Measurements from ENCODE around the gene CHMP3.
"Not testable (repeated sequence)": the region's sequence is repeated elsewhere in the genome, so short reads cannot be mapped to it uniquely, and the experiment has no call there.

The CHMP3 gene

GRCh38 chr2:86549963-86550725 lies 13.1 kb downstream of the CHMP3 start:
- not testable (repeated sequence) for H3K36me3 ChIP-seq (ENCODE audit: control insufficient read depth, insufficient read depth, low read length); H3K27me3 ChIP-seq (ENCODE audit: control insufficient read depth, insufficient read depth, low read length); H3K9ac ChIP-seq (ENCODE audit: low read length); H3K4me1 ChIP-seq (ENCODE audit: control insufficient read depth, insufficient read depth, low read length); H3K27ac ChIP-seq (ENCODE audit: low read depth, low read length); H3K4me3 ChIP-seq (ENCODE audit: low read depth, low read length)
- peaks cover 69% of the 10 kb centered on the region for H3K9me3 ChIP-seq (ENCODE audit: control insufficient read depth, insufficient read depth, low read depth, low read length)

GRCh38 chr2:86549440-86549839 lies 13.8 kb downstream of the CHMP3 start:
- not testable (repeated sequence) for H3K27ac ChIP-seq (ENCODE audit: low read depth, low read length); H3K4me3 ChIP-seq (ENCODE audit: low read depth, low read length); H3K27me3 ChIP-seq (ENCODE audit: control insufficient read depth, insufficient read depth, low read length); H3K9ac ChIP-seq (ENCODE audit: low read length); H3K36me3 ChIP-seq (ENCODE audit: control insufficient read depth, insufficient read depth, low read length); H3K4me1 ChIP-seq (ENCODE audit: control insufficient read depth, insufficient read depth, low read length)
- H3K9me3 ChIP-seq (ENCODE audit: control insufficient read depth, insufficient read depth, low read depth, low read length) = peaks cover 71% of the 10 kb centered on the region

GRCh38 chr2:86548913-86549396 lies 14.3 kb downstream of the CHMP3 start:
- H3K4me1 ChIP-seq (ENCODE audit: control insufficient read depth, insufficient read depth, low read length); H3K9ac ChIP-seq (ENCODE audit: low read length); H3K36me3 ChIP-seq (ENCODE audit: control insufficient read depth, insufficient read depth, low read length); H3K4me3 ChIP-seq (ENCODE audit: low read depth, low read length); H3K27ac ChIP-seq (ENCODE audit: low read depth, low read length); H3K27me3 ChIP-seq (ENCODE audit: control insufficient read depth, insufficient read depth, low read length): not testable (repeated sequence)
- H3K9me3 ChIP-seq (ENCODE audit: control insufficient read depth, insufficient read depth, low read depth, low read length) = peaks cover 72% of the 10 kb centered on the region

- not testable (repeated sequence) for H3K4me3 ChIP-seq (ENCODE audit: low read depth, low read length); H3K27me3 ChIP-seq (ENCODE audit: control insufficient read depth, insufficient read depth, low read length); H3K9ac ChIP-seq (ENCODE audit: low read length); H3K4me1 ChIP-seq (ENCODE audit: control insufficient read depth, insufficient read depth, low read length); H3K27ac ChIP-seq (ENCODE audit: low read depth, low read length); H3K36me3 ChIP-seq (ENCODE audit: control insufficient read depth, insufficient read depth, low read length)
- H3K9me3 ChIP-seq (ENCODE audit: control insufficient read depth, insufficient read depth, low read depth, low read length) = peaks cover 74% of the 10 kb centered on the region
These were observed 14.9 kb downstream of the CHMP3 start for GRCh38 chr2:86548165-86548912.

GRCh38 chr2:86545296-86545924 lies 17.8 kb downstream of the CHMP3 start:
- H3K4me1 ChIP-seq (ENCODE audit: control insufficient read depth, insufficient read depth, low read length); H3K27ac ChIP-seq (ENCODE audit: low read depth, low read length); H3K27me3 ChIP-seq (ENCODE audit: control insufficient read depth, insufficient read depth, low read length); H3K4me3 ChIP-seq (ENCODE audit: low read depth, low read length); H3K36me3 ChIP-seq (ENCODE audit: control insufficient read depth, insufficient read depth, low read length); H3K9ac ChIP-seq (ENCODE audit: low read length): not testable (repeated sequence)
- peaks cover 70% of the 10 kb centered on the region for H3K9me3 ChIP-seq (ENCODE audit: control insufficient read depth, insufficient read depth, low read depth, low read length)

GRCh38 chr2:86544278-86545099 lies 18.8 kb downstream of the CHMP3 start:
- H3K9me3 ChIP-seq (ENCODE audit: control insufficient read depth, insufficient read depth, low read depth, low read length) = peaks cover 64% of the 10 kb centered on the region
- not testable (repeated sequence) for H3K36me3 ChIP-seq (ENCODE audit: control insufficient read depth, insufficient read depth, low read length)

GRCh38 chr2:86543793-86544192 lies 19.4 kb downstream of the CHMP3 start:
- peaks cover 69% of the 10 kb centered on the region for H3K9me3 ChIP-seq (ENCODE audit: control insufficient read depth, insufficient read depth, low read depth, low read length)
- H3K9ac ChIP-seq (ENCODE audit: low read length) = no peak overlapping the region
- H3K36me3 ChIP-seq (ENCODE audit: control insufficient read depth, insufficient read depth, low read length) = peaks cover 5% of the 10 kb centered on the region
- no peaks in the 10 kb centered on the region for H3K27me3 ChIP-seq (ENCODE audit: control insufficient read depth, insufficient read depth, low read length)
- H3K27ac ChIP-seq (ENCODE audit: low read depth, low read length) = no peak overlapping the region
- no peak overlapping the region for H3K4me3 ChIP-seq (ENCODE audit: low read depth, low read length)
- H3K4me1 ChIP-seq (ENCODE audit: control insufficient read depth, insufficient read depth, low read length) = no peaks in the 10 kb centered on the region

More at GRCh38 chr2:86544278-86545099, 18.8 kb downstream of the CHMP3 start:
- not testable (repeated sequence) for H3K4me3 ChIP-seq (ENCODE audit: low read depth, low read length); H3K27me3 ChIP-seq (ENCODE audit: control insufficient read depth, insufficient read depth, low read length); H3K27ac ChIP-seq (ENCODE audit: low read depth, low read length); H3K9ac ChIP-seq (ENCODE audit: low read length); H3K4me1 ChIP-seq (ENCODE audit: control insufficient read depth, insufficient read depth, low read length)

GRCh38 chr2:86543335-86543734 lies 19.9 kb downstream of the CHMP3 start:
- Histone ChIP-seq H3K36me3 (ENCODE audit: control insufficient read depth, insufficient read depth, low read length) (peaks cover 5% of the 10 kb centered on the region), H3K27ac (ENCODE audit: low read depth, low read length) (no peak overlapping the region), H3K27me3 (ENCODE audit: control insufficient read depth, insufficient read depth, low read length) (no peaks in the 10 kb centered on the region), H3K4me1 (ENCODE audit: control insufficient read depth, insufficient read depth, low read length) (no peaks in the 10 kb centered on the region), H3K9me3 (ENCODE audit: control insufficient read depth, insufficient read depth, low read depth, low read length) (peaks cover 71% of the 10 kb centered on the region), H3K9ac (ENCODE audit: low read length) (no peak overlapping the region), H3K4me3 (ENCODE audit: low read depth, low read length) (no peak overlapping the region)

- Histone ChIP-seq H3K27ac (ENCODE audit: low read depth, low read length) (no peak overlapping the region), H3K9me3 (ENCODE audit: control insufficient read depth, insufficient read depth, low read depth, low read length) (peaks cover 71% of the 10 kb centered on the region), H3K9ac (ENCODE audit: low read length) (no peak overlapping the region)
These were observed 20.4 kb downstream of the CHMP3 start for GRCh38 chr2:86542814-86543213.

GRCh38 chr2:86541334-86541733 lies 21.9 kb downstream of the CHMP3 start:
- no peak overlapping the region for H3K9ac ChIP-seq (ENCODE audit: low read length)
- H3K4me1 ChIP-seq (ENCODE audit: control insufficient read depth, insufficient read depth, low read length) = no peaks in the 10 kb centered on the region
- H3K9me3 ChIP-seq (ENCODE audit: control insufficient read depth, insufficient read depth, low read depth, low read length) = peaks cover 71% of the 10 kb centered on the region
- H3K4me3 ChIP-seq (ENCODE audit: low read depth, low read length) = no peak overlapping the region
- no peak overlapping the region for H3K27ac ChIP-seq (ENCODE audit: low read depth, low read length)
- no peaks in the 10 kb centered on the region; the same call in 1 of the 2 replicates for H3K36me3 ChIP-seq (ENCODE audit: control insufficient read depth, insufficient read depth, low read length)
- no peaks in the 10 kb centered on the region for H3K27me3 ChIP-seq (ENCODE audit: control insufficient read depth, insufficient read depth, low read length)

More at GRCh38 chr2:86542814-86543213, 20.4 kb downstream of the CHMP3 start:
- Histone ChIP-seq H3K27me3 (ENCODE audit: control insufficient read depth, insufficient read depth, low read length) (no peaks in the 10 kb centered on the region), H3K4me3 (ENCODE audit: low read depth, low read length) (no peak overlapping the region), H3K4me1 (ENCODE audit: control insufficient read depth, insufficient read depth, low read length) (no peaks in the 10 kb centered on the region), H3K36me3 (ENCODE audit: control insufficient read depth, insufficient read depth, low read length) (peaks cover 5% of the 10 kb centered on the region)

Measured in HUES6 (cell line).